Occipital lobe (tissue), 2 donors: ENCODE results near the gene TINCR. TPM values are rescaled to one million over a fixed set of nuclear protein-coding genes. Genes with fewer than 3 reads are reported as not detected.
"Not testable (repeated sequence)": the region's sequence is repeated elsewhere in the genome, so short reads cannot be mapped to it uniquely, and the experiment has no call there.

Experiments used
- DNase-seq: peaks from one replicate; lab custom pipeline; 2025; lab: John Stamatoyannopoulos, UW
- total RNA-seq: library from RNA; depleted of rRNA; stranded (reverse); fragments of >200 nt; gene quantifications from one replicate; pipeline ENCODE4 v1.2.3, GENCODE V29; 2014

The TINCR gene
- total RNA-seq, 1 donor from 2014 or later, result 0.31 TPM

GRCh38 chr19:5559804-5560133 is 8.0 kb downstream of the TINCR start:
- no peak for DNase-seq

DNA sequence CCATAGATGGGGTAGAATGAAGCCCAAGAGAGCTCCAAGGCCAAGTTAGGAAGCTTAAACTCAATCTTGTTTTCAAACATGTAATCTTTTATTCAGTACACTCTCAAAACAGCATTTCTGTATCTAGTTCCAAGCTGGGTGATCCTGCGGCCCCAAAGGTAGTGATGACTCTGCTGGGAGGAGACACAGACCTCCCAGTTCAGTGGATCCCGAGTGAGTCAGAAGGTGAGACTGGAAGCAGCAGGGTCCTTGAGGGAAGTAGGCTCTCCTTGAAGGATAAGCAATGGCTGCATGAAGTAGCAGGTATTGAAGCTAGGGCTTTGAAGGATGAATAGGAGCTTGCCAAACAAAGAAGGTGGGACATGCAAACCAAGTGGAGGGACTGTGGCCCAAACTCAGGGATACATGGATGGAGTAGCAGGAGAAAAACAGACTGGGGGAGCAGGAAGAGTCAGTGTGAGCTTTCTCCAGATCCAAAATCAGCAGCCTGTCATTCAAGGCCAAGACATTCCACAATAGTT is 9.6 kb downstream of the TINCR start:
- no peak for DNase-seq

DNA sequence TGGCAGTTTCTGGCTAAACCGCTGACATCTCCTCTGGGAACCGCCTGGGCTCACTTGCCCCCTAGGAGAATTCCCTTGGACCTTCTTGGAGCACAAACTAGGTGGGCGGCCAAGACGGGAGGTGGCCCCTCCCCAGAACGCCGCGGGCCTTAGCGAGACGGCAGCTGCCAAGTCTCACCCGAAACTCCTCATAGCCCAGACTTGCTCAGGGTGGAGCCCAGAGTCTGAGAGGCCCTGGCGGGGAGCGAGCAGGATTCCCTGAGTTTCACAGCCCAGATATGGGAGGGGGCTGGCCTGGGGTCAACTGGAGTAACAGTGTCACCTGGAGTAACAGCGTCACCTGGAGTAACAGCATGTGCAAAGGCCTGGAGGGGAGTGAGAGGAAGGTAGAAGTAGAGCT is 10.1 kb downstream of the TINCR start:
- no peak for DNase-seq

- DNase-seq, result no peak
Observed at GRCh38 chr19:5554828-5555227, 12.9 kb downstream of the TINCR start.

DNA sequence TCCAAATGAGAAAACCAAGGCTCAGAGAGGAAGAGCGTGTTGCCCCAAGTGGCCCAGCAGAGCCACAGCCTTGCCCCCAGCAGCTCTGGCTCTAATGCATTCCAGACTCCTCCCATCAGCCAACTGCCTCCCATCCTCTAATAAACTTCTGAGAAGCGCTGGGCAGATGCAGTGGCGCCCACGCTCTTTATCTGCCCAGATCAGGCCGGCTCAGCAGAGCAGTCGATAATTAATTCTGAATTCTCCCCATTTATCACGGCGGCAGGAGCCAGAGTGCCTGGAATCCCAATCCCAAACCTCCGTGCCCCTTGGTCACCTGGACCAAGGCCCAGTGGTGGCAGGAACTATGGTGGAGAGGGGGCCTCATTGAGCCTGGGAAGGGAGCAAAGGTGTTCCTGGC is 13.9 kb downstream of the TINCR start:
- no peak for DNase-seq

GRCh38 chr19:5547881-5548280 is 19.9 kb downstream of the TINCR start:
- no peak for DNase-seq

DNA sequence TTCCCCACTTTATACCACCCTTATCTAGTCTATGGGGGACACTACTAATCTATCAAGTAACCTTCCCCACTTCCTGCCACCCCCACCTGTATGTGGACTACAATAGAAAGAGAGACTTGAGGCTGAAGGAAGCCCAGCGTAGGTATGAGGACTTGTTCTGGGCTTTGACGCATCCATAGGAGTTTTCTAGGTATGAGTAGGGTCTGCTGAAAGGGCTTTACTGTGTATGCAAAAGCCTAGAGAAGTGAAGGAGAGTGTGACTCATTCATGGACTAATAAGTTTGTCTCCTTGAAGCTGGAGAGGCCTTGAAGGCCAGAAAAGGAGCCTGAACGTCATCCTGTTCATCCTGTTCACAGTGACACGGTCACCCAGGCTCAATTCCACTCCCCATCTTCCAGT is 21.8 kb downstream of the TINCR start:
- no peak for DNase-seq

GRCh38 chr19:5545051-5545450 is 22.7 kb downstream of the TINCR start:
- DNase-seq, result no peak

GRCh38 chr19:5542665-5543064 is 25.1 kb downstream of the TINCR start:
- DNase-seq, result no peak

DNA sequence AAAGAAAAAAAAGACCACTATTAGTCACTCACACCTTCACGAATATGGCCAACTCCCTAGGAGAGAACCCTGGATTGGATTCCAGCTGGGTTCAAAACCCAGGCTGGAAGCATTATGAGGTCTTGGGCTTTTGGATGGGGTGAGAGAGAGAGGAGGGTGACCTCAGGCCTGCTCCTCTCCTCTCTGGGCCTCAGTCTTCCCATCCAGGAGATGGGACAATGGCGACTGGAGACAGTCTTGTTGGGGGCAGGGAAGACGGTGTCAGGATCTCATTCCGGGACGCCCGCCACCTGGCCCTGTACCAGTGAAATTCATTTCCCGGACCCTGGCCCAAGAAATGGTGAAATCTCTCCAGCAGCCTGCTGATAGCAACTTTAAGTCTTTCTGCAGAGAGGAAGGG is 26.3 kb downstream of the TINCR start:
- DNase-seq, result no peak

- DNase-seq, result no peak
Observed at GRCh38 chr19:5540208-5540607, 27.5 kb downstream of the TINCR start.

GRCh38 chr19:5537870-5538269 is 29.9 kb downstream of the TINCR start:
- DNase-seq, result no peak

- DNase-seq, result not testable (repeated sequence)
Observed at GRCh38 chr19:5536982-5537579, 30.7 kb downstream of the TINCR start.

GRCh38 chr19:5536337-5536894 is 31.3 kb downstream of the TINCR start:
- DNase-seq, result peak; percentile 21

- no peak for DNase-seq
Observed at GRCh38 chr19:5534787-5535586, 32.8 kb downstream of the TINCR start.

DNA sequence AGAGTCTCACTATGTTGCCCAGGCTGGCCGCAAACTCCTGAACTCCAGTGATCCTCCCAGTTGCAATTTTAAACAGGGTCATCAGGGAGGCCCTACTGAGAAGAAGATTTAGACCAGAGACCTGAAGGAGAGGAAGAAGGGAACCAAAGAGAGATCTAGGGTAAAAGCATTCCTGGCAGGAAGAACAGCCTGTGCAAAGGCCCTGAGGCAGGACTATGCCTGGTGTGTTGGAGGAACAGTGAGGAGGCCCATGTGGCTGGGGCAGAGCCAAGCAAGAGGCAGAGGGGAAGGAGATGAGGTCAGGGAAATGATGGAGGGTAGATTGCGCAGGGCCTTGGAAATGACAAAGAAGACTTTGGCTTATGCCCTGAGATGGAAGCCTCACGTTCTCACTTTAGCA is 34.5 kb downstream of the TINCR start:
- no peak for DNase-seq

GRCh38 chr19:5530701-5531100 is 37.1 kb downstream of the TINCR start:
- peak; percentile 18 for DNase-seq

DNA sequence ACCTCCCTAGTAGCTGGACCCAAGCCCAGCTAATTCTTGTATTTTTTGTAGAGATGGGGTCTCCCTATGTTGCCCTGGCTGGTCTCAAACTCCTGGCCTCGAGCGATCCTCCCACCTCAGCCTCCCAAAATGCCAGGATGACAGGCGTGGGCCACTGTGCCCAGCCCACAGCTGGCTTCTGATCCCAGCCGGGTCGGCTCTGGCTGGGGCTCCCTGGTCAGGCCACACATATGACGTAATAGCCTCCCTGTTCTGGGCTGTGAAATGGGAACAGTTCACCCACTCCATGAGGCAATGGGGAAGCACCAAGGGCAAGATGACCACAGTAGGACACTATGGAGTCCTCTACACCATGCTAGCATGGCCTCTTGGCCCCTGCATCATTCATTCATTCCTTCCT is 41.1 kb downstream of the TINCR start:
- no peak for DNase-seq

DNA sequence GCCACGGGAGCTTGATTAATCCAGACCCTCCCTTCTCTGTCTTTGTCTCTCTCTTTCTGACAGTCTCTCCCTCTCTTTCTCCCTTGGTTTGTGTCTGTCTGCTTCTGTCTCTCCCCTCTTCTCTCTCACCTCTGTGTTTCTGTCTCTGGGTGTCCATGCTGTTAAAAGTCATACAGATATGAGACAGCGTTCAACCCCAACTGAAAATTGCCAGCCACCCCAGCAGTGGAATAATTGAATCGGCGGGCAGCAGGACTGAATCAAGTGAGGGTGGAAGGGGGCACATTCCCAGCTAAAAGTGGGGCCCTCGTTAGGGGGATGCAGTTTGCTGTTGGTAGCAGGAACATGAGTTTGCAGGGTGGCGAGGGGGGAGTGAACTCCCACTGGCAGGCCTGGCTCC is 43.7 kb downstream of the TINCR start:
- DNase-seq, result no peak

GRCh38 chr19:5522106-5522505 is 45.6 kb downstream of the TINCR start:
- no peak for DNase-seq

DNA sequence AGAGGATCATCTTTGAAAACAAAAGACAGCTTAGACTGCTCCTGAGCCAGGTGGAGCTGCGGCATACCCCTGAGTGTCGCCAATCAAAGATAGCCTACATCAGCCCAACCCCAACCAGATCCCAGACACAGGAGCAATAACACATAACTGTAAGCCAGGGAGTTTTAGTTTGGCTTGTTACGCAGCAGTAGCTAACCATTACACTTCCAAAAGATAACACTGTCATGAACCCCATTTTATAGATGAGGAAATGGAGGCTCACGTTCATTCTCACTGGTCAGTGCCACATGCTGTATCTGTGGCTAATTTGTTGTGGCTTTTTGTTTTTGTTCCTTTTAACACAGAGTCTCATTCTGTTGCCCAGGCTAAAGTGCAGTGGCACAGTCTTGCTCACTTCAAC is 47.3 kb downstream of the TINCR start:
- no peak for DNase-seq

- DNase-seq, result no peak
Observed at GRCh38 chr19:5519076-5519475, 48.7 kb downstream of the TINCR start.

DNA sequence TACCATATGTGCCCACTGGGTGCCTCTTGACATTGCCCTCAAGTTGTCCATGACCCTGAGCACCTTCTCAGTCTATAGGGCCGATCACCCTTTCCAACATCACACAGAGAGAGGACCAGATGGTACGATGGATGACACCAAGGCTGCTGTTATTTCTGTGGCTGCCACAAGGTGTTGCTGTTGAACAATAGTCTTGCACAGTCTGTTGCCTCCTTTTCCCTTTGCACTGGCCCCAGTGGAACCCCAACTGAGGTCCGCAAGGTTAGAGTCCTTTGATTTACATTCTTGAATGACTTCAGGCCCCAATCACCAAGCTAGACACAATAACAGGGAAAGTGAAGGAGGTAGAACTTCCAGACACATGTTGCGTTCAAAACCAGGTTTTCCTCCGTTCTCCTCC is 52.0 kb downstream of the TINCR start:
- no peak for DNase-seq
